K562 (cell line): Measurements from ENCODE around the gene KCNJ12. TPM values are rescaled to one million over a fixed set of nuclear protein-coding genes. Genes with fewer than 3 reads are reported as not detected.

ENCODE experiments used
- polyA plus RNA-seq, 8 experiments: library from polyadenylated mRNA; depleted of rRNA in 4 of 8; stranded (reverse) in 5 of 8; unstranded in 3 of 8; fragments of >200 nt; fragmentation: Nextera tagmentation in 2 of 8; fragmentation: Illumina TruSeq in 1 of 8; extraction: Ambion mirVana in 2 of 8; extraction: Trizol in 1 of 8; gene quantifications; 2 replicates each; pipeline versions ENCODE4 v1.2.1 to v1.2.3, GENCODE V29; 2011 to 2014; ENCODE audit warnings: inconsistent platforms in 1 of 8, missing spikeins in 1 of 8
- total RNA-seq, 7 experiments: library from RNA; depleted of rRNA in 6 of 7; stranded (reverse); fragments of >200 nt in 6 of 7; fragmentation: Illumina TruSeq in 2 of 7; extraction: Trizol in 2 of 7; gene quantifications; 2 replicates each; pipeline versions ENCODE4 v1.2.1 to v1.2.3, GENCODE V29; 2011 to 2021; ENCODE audit warnings: low replicate concordance in 1 of 7

The KCNJ12 gene
- total and polyA plus RNA-seq, 9 of the 15 experiments (the other 6 are each of a cell fraction or from before 2014, with no cell fraction given): 0.02 TPM; not detected in 8

Other genes with a start within 250 kb of the KCNJ12 start
- gene DHRS7B, start 249.4 kb upstream of the KCNJ12 start, total RNA-seq (2014; rRNA removed): 8.9 and 17.2 TPM in 2 replicates
- 14.8 and 15.6 TPM in 2 replicates for gene DHRS7B, start 249.4 kb upstream of the KCNJ12 start, total RNA-seq (2014; rRNA removed; fragmentation: Illumina TruSeq; extraction: Trizol)
- 12.6 and 13.4 TPM in 2 replicates for gene DHRS7B, start 249.4 kb upstream of the KCNJ12 start, total RNA-seq (2015; rRNA removed; fragmentation: Illumina TruSeq; extraction: Trizol)
- 12.5 and 13.8 TPM in 2 replicates for gene DHRS7B, start 249.4 kb upstream of the KCNJ12 start, total RNA-seq (2021)
- gene DHRS7B, start 249.4 kb upstream of the KCNJ12 start, polyA plus RNA-seq (2011; rRNA removed): 18.7 and 18.8 TPM in 2 replicates
- gene DHRS7B, start 249.4 kb upstream of the KCNJ12 start, polyA plus RNA-seq (2014; fragmentation: Illumina TruSeq; extraction: Trizol): 8.0 and 12.8 TPM in 2 replicates
- gene DHRS7B, start 249.4 kb upstream of the KCNJ12 start, polyA plus RNA-seq (2014; fragmentation: Nextera tagmentation; extraction: Ambion mirVana): 10 to 100 TPM; 23.5 to 30.7 TPM
- 16.6 and 24.5 TPM in 2 replicates for gene DHRS7B, start 249.4 kb upstream of the KCNJ12 start, polyA plus RNA-seq (2014; rRNA removed)
- gene TMEM11, start 162.2 kb upstream of the KCNJ12 start, total RNA-seq (2014; rRNA removed): 27.5 and 35.4 TPM in 2 replicates
- 9.4 and 12.0 TPM in 2 replicates for gene TMEM11, start 162.2 kb upstream of the KCNJ12 start, total RNA-seq (2014; rRNA removed; fragmentation: Illumina TruSeq; extraction: Trizol)
- gene TMEM11, start 162.2 kb upstream of the KCNJ12 start, total RNA-seq (2015; rRNA removed; fragmentation: Illumina TruSeq; extraction: Trizol): 17.8 and 18.7 TPM in 2 replicates
- 28.3 and 30.0 TPM in 2 replicates for gene TMEM11, start 162.2 kb upstream of the KCNJ12 start, total RNA-seq (2021)
- gene TMEM11, start 162.2 kb upstream of the KCNJ12 start, polyA plus RNA-seq (2011; rRNA removed): 32.2 and 37.5 TPM in 2 replicates
- gene TMEM11, start 162.2 kb upstream of the KCNJ12 start, polyA plus RNA-seq (2014; fragmentation: Illumina TruSeq; extraction: Trizol): 33.4 and 35.1 TPM in 2 replicates
- gene TMEM11, start 162.2 kb upstream of the KCNJ12 start, polyA plus RNA-seq (2014; fragmentation: Nextera tagmentation; extraction: Ambion mirVana): 10 to 100 TPM; 17.4 to 31.9 TPM
- gene TMEM11, start 162.2 kb upstream of the KCNJ12 start, polyA plus RNA-seq (2014; rRNA removed): 40.7 and 41.5 TPM in 2 replicates
- 2.3 and 2.9 TPM in 2 replicates for gene NATD1, start 122.9 kb upstream of the KCNJ12 start, total RNA-seq (2014; rRNA removed)
- 0.55 and 0.61 TPM in 2 replicates for gene NATD1, start 122.9 kb upstream of the KCNJ12 start, total RNA-seq (2014; rRNA removed; fragmentation: Illumina TruSeq; extraction: Trizol)
- 0.65 and 0.72 TPM in 2 replicates for gene NATD1, start 122.9 kb upstream of the KCNJ12 start, total RNA-seq (2015; rRNA removed; fragmentation: Illumina TruSeq; extraction: Trizol)
- gene NATD1, start 122.9 kb upstream of the KCNJ12 start, total RNA-seq (2021): 5.4 TPM in 2 replicates
- gene NATD1, start 122.9 kb upstream of the KCNJ12 start, polyA plus RNA-seq (2011; rRNA removed): 1.6 and 2.3 TPM in 2 replicates
- gene NATD1, start 122.9 kb upstream of the KCNJ12 start, polyA plus RNA-seq (2014; fragmentation: Illumina TruSeq; extraction: Trizol): 3.7 and 4.5 TPM in 2 replicates
- gene NATD1, start 122.9 kb upstream of the KCNJ12 start, polyA plus RNA-seq (2014; fragmentation: Nextera tagmentation; extraction: Ambion mirVana): under 1 TPM; 0.24 to 0.52 TPM
- 3.7 and 4.2 TPM in 2 replicates for gene NATD1, start 122.9 kb upstream of the KCNJ12 start, polyA plus RNA-seq (2014; rRNA removed)
- gene MAP2K3, start 91.6 kb upstream of the KCNJ12 start, total RNA-seq (2014; rRNA removed): 4.4 and 5.9 TPM in 2 replicates
- 2.2 and 2.5 TPM in 2 replicates for gene MAP2K3, start 91.6 kb upstream of the KCNJ12 start, total RNA-seq (2014; rRNA removed; fragmentation: Illumina TruSeq; extraction: Trizol)
- gene MAP2K3, start 91.6 kb upstream of the KCNJ12 start, total RNA-seq (2015; rRNA removed; fragmentation: Illumina TruSeq; extraction: Trizol): 3.5 TPM in 2 replicates
- gene MAP2K3, start 91.6 kb upstream of the KCNJ12 start, total RNA-seq (2021): 14.8 and 16.1 TPM in 2 replicates
- 2.8 and 3.5 TPM in 2 replicates for gene MAP2K3, start 91.6 kb upstream of the KCNJ12 start, polyA plus RNA-seq (2011; rRNA removed)
- 10.3 and 12.5 TPM in 2 replicates for gene MAP2K3, start 91.6 kb upstream of the KCNJ12 start, polyA plus RNA-seq (2014; fragmentation: Illumina TruSeq; extraction: Trizol)
- gene MAP2K3, start 91.6 kb upstream of the KCNJ12 start, polyA plus RNA-seq (2014; fragmentation: Nextera tagmentation; extraction: Ambion mirVana): under 1 TPM; 0.18 to 0.38 TPM
- gene MAP2K3, start 91.6 kb upstream of the KCNJ12 start, polyA plus RNA-seq (2014; rRNA removed): 8.0 and 8.8 TPM in 2 replicates